Kidney (tissue), 14 donors: ENCODE measurements around the gene BLOC1S1. TPM values are rescaled to one million over a fixed set of nuclear protein-coding genes. Genes with fewer than 3 reads are reported as not detected.

Experiments used
- DNase-seq, 5 donors: peaks; one replicate each; pipeline ENCODE4 v3.0.0-alpha.2; 2013 to 2020
- FAIRE-seq: peaks from 2 replicates; lab custom pipeline; 2012; peaks lifted over from hg19 to GRCh38; lab: Jason Lieb, UNC
- H3K27ac ChIP-seq, 2 donors: one replicate each; pipeline ENCODE4 v1.7.0; 2013; ENCODE audit warnings: low read depth in 2 of 2, low read length in 2 of 2, inconsistent platforms in 1 of 2
- H3K27me3 ChIP-seq: one replicate; pipeline ENCODE4 v1.7.1; 2013; ENCODE audit warnings: low read length, inconsistent platforms; ENCODE audit not compliant: control insufficient read depth, insufficient read depth
- H3K36me3 ChIP-seq, 3 donors: one replicate each; pipeline versions ENCODE4 v1.7.0 to v1.7.1; 2013; ENCODE audit warnings: low read length in 3 of 3, control low read depth in 1 of 3, inconsistent platforms in 1 of 3; ENCODE audit not compliant: insufficient read depth in 3 of 3, control insufficient read depth in 2 of 3
- H3K4me1 ChIP-seq, 3 donors: one replicate each; pipeline versions ENCODE4 v1.7.0 to v1.7.1; 2013; ENCODE audit warnings: low read length in 3 of 3, inconsistent platforms in 1 of 3, low read depth in 1 of 3; ENCODE audit not compliant: control insufficient read depth in 2 of 3, insufficient read depth in 2 of 3
- H3K4me3 ChIP-seq, 3 donors: one replicate each; pipeline versions ENCODE4 v1.7.0 to v1.8.1; 2013; ENCODE audit warnings: low read length in 3 of 3, control low read depth in 1 of 3, inconsistent platforms in 1 of 3
- H3K9ac ChIP-seq, 3 donors: one replicate each; pipeline versions ENCODE4 v1.7.0 to v1.7.1; 2013; ENCODE audit warnings: low read length in 3 of 3, control low read depth in 1 of 3, inconsistent platforms in 1 of 3
- H3K9me3 ChIP-seq, 3 donors: one replicate each; pipeline versions ENCODE4 v1.7.0 to v1.7.1; 2013; ENCODE audit warnings: low read length in 3 of 3, control low read depth in 1 of 3, inconsistent platforms in 1 of 3; ENCODE audit not compliant: control insufficient read depth in 2 of 3, insufficient read depth in 1 of 3
- intact Hi-C: fragments of 100-400 bp; cut with DNase I; formaldehyde crosslinking; loops from one replicate; pipeline ENCODE4 v1.11.1; 2022
- polyA plus RNA-seq: library from polyadenylated mRNA; stranded (reverse); fragments of 350-450 nt; fragmentation: Illumina TruSeq; extraction: RNeasy Lipid Tissue Mini Kit (QIAGEN cat#74804); gene quantifications from one replicate; pipeline ENCODE4 v1.2.3, GENCODE V29; 2014; ENCODE audit warnings: low read depth, low replicate concordance; ENCODE audit not compliant: insufficient read depth
- total RNA-seq: library from RNA; stranded (reverse); fragmentation: NEBNext Ultra II Directional; extraction: Animal tissue kit (Norgen Biotek cat#: 25700); gene quantifications from one replicate; pipeline ENCODE4 v1.2.1, GENCODE V29; 2021
- TF ChIP-seq, protein P1 (sequence below): IDR thresholded peaks from 3 replicates; pipeline ENCODE4 v1.5.1; 2012; ENCODE audit warnings: mild to moderate bottlenecking, moderate library complexity, borderline replicate concordance; ENCODE audit not compliant: insufficient read depth; ENCODE audit errors: extremely low read depth
- donor health status: control.
- donor health status: control.
- donor health status: control.
- donor health status: control.
- donor health status: control.
- donor health status: DM: yes; HTN: yes; CAD: no.
- donor health status: Normal renal cell carcinoma (clear cell type).

The BLOC1S1 gene
- total and polyA plus RNA-seq, 2 donors from 2014 or later: 116 to 451 TPM

DNA sequence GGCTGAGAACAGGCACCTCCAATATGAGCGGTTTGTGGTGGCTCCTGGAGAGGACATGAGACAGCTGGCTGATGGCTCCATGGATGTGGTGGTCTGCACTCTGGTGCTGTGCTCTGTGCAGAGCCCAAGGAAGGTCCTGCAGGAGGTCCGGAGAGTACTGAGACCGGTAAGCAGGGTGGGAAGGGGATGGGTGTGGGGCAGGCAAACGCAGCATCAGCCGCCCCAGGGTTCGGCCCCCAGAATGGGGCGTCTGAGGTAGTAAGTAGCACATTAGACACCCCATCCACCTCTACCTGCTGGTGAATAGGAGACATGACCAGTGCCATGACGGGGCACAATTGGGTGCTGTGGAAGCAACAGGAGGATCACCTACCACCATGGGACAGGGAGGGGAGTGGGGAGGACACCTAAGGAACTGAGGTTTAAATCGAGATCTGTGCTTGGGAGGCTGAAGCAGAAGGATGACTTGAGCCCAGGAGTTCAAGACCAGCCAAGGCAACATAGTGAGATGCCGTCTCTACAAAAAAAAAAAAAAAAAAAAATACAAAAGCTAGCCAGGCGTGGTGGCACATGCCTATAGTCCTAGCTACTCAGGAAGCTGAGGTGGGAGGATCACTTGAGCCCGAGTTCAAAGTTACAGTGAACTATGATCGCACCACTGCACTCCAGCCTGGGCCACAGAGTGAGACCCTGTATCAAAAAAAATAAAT is 33.6 kb upstream of the BLOC1S1 start:
- H3K4me3 ChIP-seq: peak overlapping the region; percentile 46 to 79 (median 66)
- DNase-seq (peak in 1 of 5 donors; percentile 44), FAIRE-seq (no peak)
- no peaks in the 10 kb centered on the region for H3K9me3 ChIP-seq
- no peaks in the 10 kb centered on the region for H3K27me3 ChIP-seq
- TF ChIP-seq, protein P1, sequence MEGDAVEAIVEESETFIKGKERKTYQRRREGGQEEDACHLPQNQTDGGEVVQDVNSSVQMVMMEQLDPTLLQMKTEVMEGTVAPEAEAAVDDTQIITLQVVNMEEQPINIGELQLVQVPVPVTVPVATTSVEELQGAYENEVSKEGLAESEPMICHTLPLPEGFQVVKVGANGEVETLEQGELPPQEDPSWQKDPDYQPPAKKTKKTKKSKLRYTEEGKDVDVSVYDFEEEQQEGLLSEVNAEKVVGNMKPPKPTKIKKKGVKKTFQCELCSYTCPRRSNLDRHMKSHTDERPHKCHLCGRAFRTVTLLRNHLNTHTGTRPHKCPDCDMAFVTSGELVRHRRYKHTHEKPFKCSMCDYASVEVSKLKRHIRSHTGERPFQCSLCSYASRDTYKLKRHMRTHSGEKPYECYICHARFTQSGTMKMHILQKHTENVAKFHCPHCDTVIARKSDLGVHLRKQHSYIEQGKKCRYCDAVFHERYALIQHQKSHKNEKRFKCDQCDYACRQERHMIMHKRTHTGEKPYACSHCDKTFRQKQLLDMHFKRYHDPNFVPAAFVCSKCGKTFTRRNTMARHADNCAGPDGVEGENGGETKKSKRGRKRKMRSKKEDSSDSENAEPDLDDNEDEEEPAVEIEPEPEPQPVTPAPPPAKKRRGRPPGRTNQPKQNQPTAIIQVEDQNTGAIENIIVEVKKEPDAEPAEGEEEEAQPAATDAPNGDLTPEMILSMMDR: no peak
- intact Hi-C loops: no loop called here
- H3K4me1 ChIP-seq: peaks cover 0 to 6% (median 0%) of the 10 kb centered on the region in 3 donors
- H3K9ac ChIP-seq: peak overlapping the region in 1 of 3 donors; percentile 55
- no peaks in the 10 kb centered on the region for H3K36me3 ChIP-seq
- no peak overlapping the region for H3K27ac ChIP-seq

DNA sequence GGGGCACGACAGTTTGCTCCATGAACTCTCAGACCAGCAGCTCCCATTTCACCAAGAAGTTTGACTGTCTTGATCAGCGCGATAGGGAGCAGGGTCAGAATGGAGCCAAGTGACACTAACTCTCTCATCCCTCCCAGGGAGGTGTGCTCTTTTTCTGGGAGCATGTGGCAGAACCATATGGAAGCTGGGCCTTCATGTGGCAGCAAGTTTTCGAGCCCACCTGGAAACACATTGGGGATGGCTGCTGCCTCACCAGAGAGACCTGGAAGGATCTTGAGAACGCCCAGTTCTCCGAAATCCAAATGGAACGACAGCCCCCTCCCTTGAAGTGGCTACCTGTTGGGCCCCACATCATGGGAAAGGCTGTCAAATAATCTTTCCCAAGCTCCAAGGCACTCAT is 32.2 kb upstream of the BLOC1S1 start:
- peak in 1 of 5 donors; percentile 9 for DNase-seq
- Histone ChIP-seq H3K9me3 (no peaks in the 10 kb centered on the region), H3K4me3 (no peak overlapping the region), H3K9ac (no peak overlapping the region), H3K27me3 (no peaks in the 10 kb centered on the region), H3K36me3 (no peaks in the 10 kb centered on the region), H3K4me1 (peaks cover 0 to 6% (median 0%) of the 10 kb centered on the region in 3 donors), H3K27ac (no peak overlapping the region)
- TF ChIP-seq, protein P1: no peak
- no peak for FAIRE-seq
- intact Hi-C loops: no loop called here

DNA sequence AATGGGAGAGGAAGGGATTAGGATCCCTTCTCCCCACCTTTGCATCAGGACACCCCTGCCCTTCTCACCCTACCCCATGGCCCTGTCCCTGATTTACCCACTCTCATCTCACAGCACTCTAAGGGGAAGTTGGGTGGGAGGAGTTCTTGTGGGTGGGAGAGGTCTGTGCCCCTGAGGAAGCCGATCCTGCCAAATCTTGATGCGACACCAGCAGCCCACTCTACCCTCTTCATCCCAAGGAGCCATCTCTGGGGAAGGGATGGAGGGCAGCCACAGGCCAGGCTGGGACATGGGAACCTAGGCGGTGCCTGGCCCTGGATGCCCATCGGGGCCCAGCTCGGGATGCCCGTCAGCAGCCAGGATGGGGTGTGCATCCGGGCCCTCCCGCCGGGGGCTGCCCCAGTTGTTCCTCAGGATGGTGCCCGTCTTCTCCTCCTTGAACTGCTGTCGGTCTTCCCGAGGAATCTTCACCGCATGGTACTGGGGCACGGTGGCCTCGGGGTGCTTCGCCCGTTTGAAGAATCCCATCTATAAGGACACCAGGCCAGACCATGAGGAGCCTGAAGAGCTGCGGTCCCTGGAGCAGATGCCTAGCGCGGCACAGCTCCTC is 31.0 kb upstream of the BLOC1S1 start:
- H3K4me3 ChIP-seq: no peak overlapping the region
- no peaks in the 10 kb centered on the region for H3K9me3 ChIP-seq
- H3K27ac ChIP-seq: no peak overlapping the region
- H3K9ac ChIP-seq: no peak overlapping the region
- H3K36me3 ChIP-seq: no peaks in the 10 kb centered on the region
- intact Hi-C loops: no loop called here
- peaks cover 0 to 6% (median 0%) of the 10 kb centered on the region in 3 donors for H3K4me1 ChIP-seq
- TF ChIP-seq, protein P1: no peak
- no peaks in the 10 kb centered on the region for H3K27me3 ChIP-seq
- DNase-seq (peak in 1 of 5 donors; percentile 45), FAIRE-seq (no peak)
